Right ventricle myocardium inferior (tissue), 1 donor: Measurements from ENCODE around the gene ATP13A3. TPM values are rescaled to one million over a fixed set of nuclear protein-coding genes. Genes with fewer than 3 reads are reported as not detected.

Experiments used
- ATAC-seq: fragments of 200-7000 bp; cut with Tn5 transposase; one replicate; pipeline ENCODE4 v1.9.1; 2020; ENCODE audit warnings: mild to moderate bottlenecking, moderate library complexity
- DNase-seq: peaks from one replicate; pipeline ENCODE4 v3.0.0; 2021; ENCODE audit errors: missing footprints
- intact Hi-C: fragments of 100-400 bp; cut with DNase I; formaldehyde crosslinking; loops from one replicate; pipeline ENCODE4 v1.11.0; 2022
- total RNA-seq: library from RNA; stranded (reverse); fragmentation: NEBNext Ultra II Directional; extraction: Animal tissue kit (Norgen Biotek cat#: 25700); gene quantifications from one replicate; pipeline ENCODE4 v1.2.1, GENCODE V29; 2021
- donor health status: DM: no; HTN: yes; CAD: no; lungs with severe emphysema.

ATP13A3 gene
- total RNA-seq, 1 donor from 2014 or later = 55.3 TPM

GRCh38 chr3:194384569-194385001 is 102.2 kb downstream of the ATP13A3 start:
- DNase-seq = no peak
- intact Hi-C loops = no loop called here
- no peak for ATAC-seq

GRCh38 chr3:194384156-194384555 is 102.6 kb downstream of the ATP13A3 start:
- no peak for DNase-seq
- no peak for ATAC-seq
- intact Hi-C loops = no loop called here

GRCh38 chr3:194383276-194383940 is 103.4 kb downstream of the ATP13A3 start:
- intact Hi-C loops = no loop called here
- DNase-seq (no peak), ATAC-seq (no peak)

GRCh38 chr3:194382892-194383223 is 103.9 kb downstream of the ATP13A3 start:
- no peak for DNase-seq
- intact Hi-C loops = no loop called here
- ATAC-seq = no peak

- ATAC-seq (no peak), DNase-seq (no peak)
- intact Hi-C loops = no loop called here
Observed at GRCh38 chr3:194382196-194382891, 104.5 kb downstream of the ATP13A3 start.

GRCh38 chr3:194381460-194381875 is 105.3 kb downstream of the ATP13A3 start:
- DNase-seq = no peak
- intact Hi-C loops = no loop called here
- no peak for ATAC-seq

GRCh38 chr3:194380326-194380725 is 106.5 kb downstream of the ATP13A3 start:
- intact Hi-C loops = no loop called here

GRCh38 chr3:194379651-194380050 is 107.2 kb downstream of the ATP13A3 start:
- no peak for ATAC-seq
- intact Hi-C loops = no loop called here
- DNase-seq = no peak

More at GRCh38 chr3:194380326-194380725, 106.5 kb downstream of the ATP13A3 start:
- no peak for ATAC-seq
- DNase-seq = no peak

GRCh38 chr3:194379231-194379630 is 107.6 kb downstream of the ATP13A3 start:
- DNase-seq (no peak), ATAC-seq (no peak)
- intact Hi-C loops = no loop called here

- intact Hi-C loops = no loop called here
- DNase-seq (no peak), ATAC-seq (no peak)
Observed at GRCh38 chr3:194377708-194378107, 109.1 kb downstream of the ATP13A3 start.

- DNase-seq (no peak), ATAC-seq (no peak)
- intact Hi-C loops = no loop called here
Observed at GRCh38 chr3:194376241-194376560, 110.6 kb downstream of the ATP13A3 start.

GRCh38 chr3:194375473-194376240 is 111.1 kb downstream of the ATP13A3 start:
- ATAC-seq (no peak), DNase-seq (no peak)
- intact Hi-C loops = no loop called here

GRCh38 chr3:194374935-194375334 is 111.9 kb downstream of the ATP13A3 start:
- intact Hi-C loops = no loop called here
- DNase-seq = no peak
- no peak for ATAC-seq

GRCh38 chr3:194373899-194374298 is 112.9 kb downstream of the ATP13A3 start:
- intact Hi-C loops = no loop called here
- DNase-seq (no peak), ATAC-seq (no peak)

- ATAC-seq (no peak), DNase-seq (no peak)
- intact Hi-C loops = no loop called here
Observed at GRCh38 chr3:194373028-194373427, 113.8 kb downstream of the ATP13A3 start.

GRCh38 chr3:194370753-194371152 is 116.0 kb downstream of the ATP13A3 start:
- no peak for ATAC-seq
- no peak for DNase-seq
- intact Hi-C loops = no loop called here

GRCh38 chr3:194369522-194370279 is 117.1 kb downstream of the ATP13A3 start, which contains the start of gene LRRC15:
Gene LRRC15, minus strand, starts transcription at chr3:194369743. Its CDS starts 8,700 bp downstream, at chr3:194361043.
- DNase-seq (no peak), ATAC-seq (peak; percentile 42)
- intact Hi-C loops = no loop called here

- intact Hi-C loops = no loop called here
- ATAC-seq (no peak), DNase-seq (no peak)
Observed at GRCh38 chr3:194368918-194369317, 117.9 kb downstream of the ATP13A3 start.
